Activated T-helper 17 cell treated with anti-CD3 and anti-CD28 coated beads, Interleukin-2, amount 50 U/mL, for 72 hours (primary cell): ENCODE measurements around the gene MBOAT7. TPM values are rescaled to one million over a fixed set of nuclear protein-coding genes. Genes with fewer than 3 reads are reported as not detected.
A peak's percentile ranks its signal among the peaks of the same experiment; 100 is the strongest.
"Not testable (repeated sequence)": the region's sequence is repeated elsewhere in the genome, so short reads cannot be mapped to it uniquely, and the experiment has no call there.

ENCODE experiments used
- ATAC-seq: fragments of 150-1000 bp; cut with Tn5 transposase; replicated peaks from 2 replicates; pipeline ENCODE4 v1.10.0; 2021; ENCODE audit warnings: mild to moderate bottlenecking, moderate library complexity
- H3K27ac Mint-ChIP-seq: one replicate; pipeline ENCODE4 v1.8.0; 2022; ENCODE audit warnings: mixed read lengths
- H3K27me3 Mint-ChIP-seq: one replicate; pipeline ENCODE4 v1.8.0; 2022; ENCODE audit warnings: mixed read lengths
- H3K36me3 Mint-ChIP-seq: one replicate; pipeline ENCODE4 v1.8.0; 2022; ENCODE audit warnings: low read depth, mild to moderate bottlenecking, mixed read lengths
- H3K4me1 Mint-ChIP-seq: one replicate; pipeline ENCODE4 v1.8.0; 2022; ENCODE audit warnings: mixed read lengths
- H3K4me3 Mint-ChIP-seq: one replicate; pipeline ENCODE4 v1.8.0; 2022; ENCODE audit warnings: mild to moderate bottlenecking, mixed read lengths
- H3K9me3 Mint-ChIP-seq: one replicate; pipeline ENCODE4 v1.8.0; 2022; ENCODE audit warnings: mixed read lengths
- total RNA-seq, 2 donors: library from RNA; stranded (reverse); gene quantifications; one replicate each; pipeline ENCODE4 v1.2.3, GENCODE V29; 2022

The MBOAT7 gene, protein sequence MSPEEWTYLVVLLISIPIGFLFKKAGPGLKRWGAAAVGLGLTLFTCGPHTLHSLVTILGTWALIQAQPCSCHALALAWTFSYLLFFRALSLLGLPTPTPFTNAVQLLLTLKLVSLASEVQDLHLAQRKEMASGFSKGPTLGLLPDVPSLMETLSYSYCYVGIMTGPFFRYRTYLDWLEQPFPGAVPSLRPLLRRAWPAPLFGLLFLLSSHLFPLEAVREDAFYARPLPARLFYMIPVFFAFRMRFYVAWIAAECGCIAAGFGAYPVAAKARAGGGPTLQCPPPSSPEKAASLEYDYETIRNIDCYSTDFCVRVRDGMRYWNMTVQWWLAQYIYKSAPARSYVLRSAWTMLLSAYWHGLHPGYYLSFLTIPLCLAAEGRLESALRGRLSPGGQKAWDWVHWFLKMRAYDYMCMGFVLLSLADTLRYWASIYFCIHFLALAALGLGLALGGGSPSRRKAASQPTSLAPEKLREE
- 10 to 100 TPM; 58.6 to 65.9 TPM for total RNA-seq

DNA sequence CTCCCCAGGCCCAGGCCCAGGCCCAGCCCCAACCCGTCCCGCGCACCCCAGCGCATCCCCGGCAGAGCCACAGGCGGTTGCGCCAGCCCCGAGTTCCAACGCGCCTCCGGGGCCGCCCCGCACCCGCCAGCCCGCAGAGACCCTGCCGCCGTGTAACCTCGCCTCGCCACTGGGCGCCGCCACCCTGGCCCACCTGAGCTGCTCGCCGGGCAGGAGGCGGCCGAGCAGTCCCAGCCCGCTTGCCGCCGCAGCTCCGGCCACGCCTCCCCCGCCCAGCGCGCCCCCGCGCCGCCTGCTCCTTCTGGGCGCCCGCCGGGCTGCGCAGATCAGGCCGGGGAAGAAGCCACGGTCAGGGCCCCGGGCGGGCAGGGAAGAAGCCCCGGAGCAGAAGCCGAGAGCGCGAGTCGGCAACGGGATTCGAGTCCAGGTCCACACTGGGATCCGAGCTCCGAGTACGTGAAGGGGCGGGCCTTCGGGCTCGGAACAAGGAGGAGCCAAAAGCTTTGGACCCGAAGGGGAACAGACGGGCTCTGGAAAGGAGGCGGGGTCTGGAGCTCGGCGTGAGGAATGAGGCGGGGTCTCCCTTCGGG, at the start of gene MBOAT7:
Gene MBOAT7 (minus strand): TSS at position 436 of the 590 bp plus-strand sequence. CDS start 1,072 bp downstream, outside the sequence.
- peak within 1 kb of the TSS; percentile 96 for H3K27ac Mint-ChIP-seq
- H3K27me3 Mint-ChIP-seq = no peaks in the 10 kb centered on the region
- peak within 1 kb of the TSS; percentile 87 for H3K4me3 Mint-ChIP-seq
- peaks cover 15% of the 10 kb centered on the region for H3K4me1 Mint-ChIP-seq
- peaks cover 56% of the 10 kb centered on the region for H3K36me3 Mint-ChIP-seq
- peak; percentile 7 for ATAC-seq
- H3K9me3 Mint-ChIP-seq = no peaks in the 10 kb centered on the region

GRCh38 chr19:54233941-54234340, 44.6 kb upstream of the MBOAT7 start:
- H3K4me3 Mint-ChIP-seq = no peak overlapping the region
- H3K27ac Mint-ChIP-seq = no peak overlapping the region
- no peak for ATAC-seq
- no peaks in the 10 kb centered on the region for H3K9me3 Mint-ChIP-seq
- no peaks in the 10 kb centered on the region for H3K27me3 Mint-ChIP-seq
- H3K36me3 Mint-ChIP-seq = no peaks in the 10 kb centered on the region
- no peaks in the 10 kb centered on the region for H3K4me1 Mint-ChIP-seq

DNA sequence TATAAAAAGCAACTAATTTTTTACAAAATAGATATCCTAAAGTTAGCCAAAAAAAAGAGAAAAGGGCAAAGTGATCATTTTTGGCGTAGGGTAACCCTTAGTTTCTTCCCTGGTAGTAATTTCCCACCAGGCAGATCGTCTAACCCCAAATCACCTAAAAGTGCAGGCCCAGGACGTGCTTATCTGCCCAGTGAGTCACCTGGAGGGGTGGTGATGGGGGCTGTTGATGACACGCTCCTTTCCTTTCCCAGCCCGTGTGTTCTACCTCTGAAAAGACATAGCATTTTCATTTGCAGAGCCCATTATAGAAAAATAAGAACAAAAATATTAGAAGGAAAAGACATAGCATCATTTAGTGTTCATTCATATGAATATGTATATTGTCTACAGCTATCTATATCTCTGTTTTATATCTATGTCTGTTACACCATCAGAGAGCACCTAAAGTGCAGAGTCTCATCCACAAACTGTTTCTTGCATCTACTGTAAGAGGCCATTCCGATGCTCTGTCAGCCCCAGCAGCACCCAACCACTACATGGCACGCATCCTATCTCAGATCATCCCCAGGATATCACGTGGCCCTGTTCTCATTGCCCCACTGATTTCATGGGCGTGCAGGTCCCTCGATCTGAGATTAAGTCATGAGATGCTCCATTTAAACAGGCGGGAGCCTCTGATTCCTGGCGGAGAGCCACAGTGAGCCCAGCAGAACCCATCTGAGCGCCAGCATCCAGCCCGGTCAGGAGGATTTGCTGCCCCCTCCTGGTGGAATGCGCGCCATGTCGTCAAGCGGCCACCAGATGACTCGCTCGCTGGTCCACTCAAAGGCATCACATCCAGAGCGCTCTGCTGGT, 41.9 kb upstream of the MBOAT7 start:
- no peaks in the 10 kb centered on the region for H3K36me3 Mint-ChIP-seq
- no peaks in the 10 kb centered on the region for H3K4me1 Mint-ChIP-seq
- no peak overlapping the region for H3K4me3 Mint-ChIP-seq
- H3K27me3 Mint-ChIP-seq = no peaks in the 10 kb centered on the region
- ATAC-seq = peak; percentile 89
- H3K9me3 Mint-ChIP-seq = no peaks in the 10 kb centered on the region
- no peak overlapping the region for H3K27ac Mint-ChIP-seq

- ATAC-seq = no peak
- H3K36me3 Mint-ChIP-seq = no peaks in the 10 kb centered on the region
- no peak overlapping the region for H3K27ac Mint-ChIP-seq
- H3K9me3 Mint-ChIP-seq = no peaks in the 10 kb centered on the region
- H3K4me3 Mint-ChIP-seq = no peak overlapping the region
- no peaks in the 10 kb centered on the region for H3K4me1 Mint-ChIP-seq
- no peaks in the 10 kb centered on the region for H3K27me3 Mint-ChIP-seq
Measured at GRCh38 chr19:54230031-54230430, 40.7 kb upstream of the MBOAT7 start.

GRCh38 chr19:54229146-54229545, 39.8 kb upstream of the MBOAT7 start:
- no peaks in the 10 kb centered on the region for H3K36me3 Mint-ChIP-seq
- no peaks in the 10 kb centered on the region for H3K9me3 Mint-ChIP-seq
- H3K4me3 Mint-ChIP-seq = no peak overlapping the region
- H3K27ac Mint-ChIP-seq = no peak overlapping the region
- no peaks in the 10 kb centered on the region for H3K4me1 Mint-ChIP-seq
- no peak for ATAC-seq
- no peaks in the 10 kb centered on the region for H3K27me3 Mint-ChIP-seq

DNA sequence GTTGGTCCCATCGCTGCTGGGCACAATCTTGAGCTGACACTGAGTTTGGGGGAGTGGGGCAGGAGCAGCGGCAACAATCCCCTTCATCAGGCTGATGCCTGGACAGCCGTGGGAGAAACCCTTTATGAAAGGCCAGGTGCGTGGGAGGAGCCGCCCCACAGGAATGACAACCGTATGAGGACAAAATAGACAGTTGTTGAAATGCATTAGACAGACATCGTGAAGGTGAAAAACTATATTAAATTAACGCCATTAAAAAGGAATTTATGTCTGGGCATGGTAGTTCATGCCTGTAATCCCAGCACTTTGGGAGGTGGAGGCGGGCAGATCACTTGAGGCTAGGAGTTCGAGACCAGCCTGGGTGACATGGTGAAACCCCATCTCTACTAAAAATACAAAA, 35.2 kb upstream of the MBOAT7 start:
- H3K27me3 Mint-ChIP-seq, H3K4me3 Mint-ChIP-seq, H3K9me3 Mint-ChIP-seq, H3K4me1 Mint-ChIP-seq, H3K27ac Mint-ChIP-seq, ATAC-seq, H3K36me3 Mint-ChIP-seq: not testable (repeated sequence)

DNA sequence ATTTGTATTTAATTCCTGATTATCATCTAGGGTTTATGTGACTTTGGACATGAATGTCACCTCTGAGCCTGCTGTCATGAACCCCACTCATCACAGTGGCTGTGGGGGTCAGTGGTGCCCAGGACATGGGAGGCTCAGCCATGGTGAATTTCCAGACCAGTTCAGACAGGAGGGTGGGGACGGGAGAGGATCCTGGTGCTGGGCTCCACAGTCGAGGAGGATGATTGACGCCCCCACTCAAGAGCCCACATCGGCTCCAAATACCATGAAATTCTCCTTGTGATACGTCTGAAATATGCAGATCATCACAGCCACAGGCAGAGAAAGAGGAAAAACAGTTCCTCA, 34.5 kb upstream of the MBOAT7 start:
- not testable (repeated sequence) for H3K4me1 Mint-ChIP-seq, H3K27me3 Mint-ChIP-seq, H3K9me3 Mint-ChIP-seq, H3K36me3 Mint-ChIP-seq, H3K4me3 Mint-ChIP-seq, H3K27ac Mint-ChIP-seq, ATAC-seq

- H3K4me3 Mint-ChIP-seq, H3K4me1 Mint-ChIP-seq, H3K27me3 Mint-ChIP-seq, ATAC-seq, H3K9me3 Mint-ChIP-seq, H3K36me3 Mint-ChIP-seq: not testable (repeated sequence)
- H3K27ac Mint-ChIP-seq = peak overlapping the region; percentile 67
Measured at GRCh38 chr19:54223277-54223936, 34.0 kb upstream of the MBOAT7 start.

- H3K4me3 Mint-ChIP-seq, H3K4me1 Mint-ChIP-seq, H3K9me3 Mint-ChIP-seq, H3K27me3 Mint-ChIP-seq, H3K36me3 Mint-ChIP-seq: not testable (repeated sequence)
- ATAC-seq = peak; percentile 52
- peak within 1 kb of the TSS; percentile 67 for H3K27ac Mint-ChIP-seq
Measured at GRCh38 chr19:54222474-54223276, 33.3 kb upstream of the MBOAT7 start, which contains the start of gene LILRB3. LILRB3 (minus strand) TSS chr19:54223007; CDS start chr19:54222976, 31 bp downstream.

- not testable (repeated sequence) for ATAC-seq, H3K9me3 Mint-ChIP-seq, H3K4me3 Mint-ChIP-seq, H3K27me3 Mint-ChIP-seq, H3K27ac Mint-ChIP-seq, H3K36me3 Mint-ChIP-seq, H3K4me1 Mint-ChIP-seq
Measured at GRCh38 chr19:54221947-54222346, 32.6 kb upstream of the MBOAT7 start.

DNA sequence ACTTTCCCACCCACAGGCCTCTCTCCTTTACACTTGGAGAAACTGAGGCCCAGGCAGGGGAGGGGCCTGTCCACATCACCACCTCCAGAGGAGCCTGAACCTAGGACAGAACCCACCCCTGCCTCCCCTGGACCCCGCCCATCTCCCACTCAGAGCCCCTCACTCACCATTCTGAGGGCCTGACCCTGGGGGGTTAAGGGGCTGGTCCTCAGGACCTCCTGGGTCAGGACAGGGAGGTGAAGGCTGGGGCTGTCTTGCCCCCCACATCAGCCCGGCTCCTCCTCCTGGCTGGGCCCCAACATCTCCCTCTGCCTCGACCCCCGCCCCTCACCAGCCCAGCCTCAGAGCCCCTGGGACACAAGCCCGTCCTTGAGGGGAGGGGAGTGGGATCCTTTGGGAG, 30.3 kb upstream of the MBOAT7 start:
- not testable (repeated sequence) for H3K27me3 Mint-ChIP-seq, ATAC-seq, H3K9me3 Mint-ChIP-seq, H3K4me3 Mint-ChIP-seq, H3K27ac Mint-ChIP-seq, H3K4me1 Mint-ChIP-seq
- H3K36me3 Mint-ChIP-seq = peaks cover 16% of the 10 kb centered on the region

GRCh38 chr19:54218960-54219661, 29.7 kb upstream of the MBOAT7 start:
- Mint-ChIP-seq H3K4me1 (no peaks in the 10 kb centered on the region), H3K36me3 (peaks cover 16% of the 10 kb centered on the region), H3K27me3 (no peaks in the 10 kb centered on the region), H3K27ac (no peak overlapping the region), H3K9me3 (no peaks in the 10 kb centered on the region), H3K4me3 (no peak overlapping the region)
- no peak for ATAC-seq

DNA sequence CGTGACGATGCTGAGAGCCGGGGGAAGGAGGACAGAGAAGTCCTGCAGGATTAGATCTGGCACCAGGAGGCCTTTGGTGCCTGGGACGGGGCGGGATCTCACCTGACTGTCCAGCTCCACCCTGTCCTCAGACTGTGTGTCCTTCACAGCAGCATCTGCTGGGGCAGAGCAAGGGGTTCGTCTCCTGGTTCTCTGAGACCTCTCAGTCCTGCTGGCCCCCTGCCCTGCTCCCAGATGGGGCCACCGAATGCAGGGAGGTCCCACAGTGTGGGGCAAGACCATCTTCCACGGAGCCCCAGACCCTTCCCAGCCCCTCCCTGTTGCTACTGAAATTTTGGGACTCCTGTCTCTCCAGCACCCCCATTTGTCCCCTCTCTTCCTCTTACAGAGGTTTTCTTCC, 28.9 kb upstream of the MBOAT7 start:
- H3K36me3 Mint-ChIP-seq = peaks cover 18% of the 10 kb centered on the region
- ATAC-seq = no peak
- no peaks in the 10 kb centered on the region for H3K9me3 Mint-ChIP-seq
- no peaks in the 10 kb centered on the region for H3K4me1 Mint-ChIP-seq
- H3K27me3 Mint-ChIP-seq = no peaks in the 10 kb centered on the region
- H3K4me3 Mint-ChIP-seq = no peak overlapping the region
- no peak overlapping the region for H3K27ac Mint-ChIP-seq
